Right atrium auricular region (tissue), 2 donors: ENCODE data around the gene MOV10L1. TPM values are rescaled to one million over a fixed set of nuclear protein-coding genes. Genes with fewer than 3 reads are reported as not detected.

Source experiments
- DNase-seq: peaks from one replicate; pipeline ENCODE4 v3.0.0-alpha.2; 2019; ENCODE audit warnings: low spot score
- H3K27ac ChIP-seq, 2 donors: fragments of 200-600 bp; sonication (generic); 1 replicate in 1 of 2; 2 replicates in 1 of 2; pipeline ENCODE4 v1.5.1; 2016 to 2019
- H3K27me3 ChIP-seq, 2 donors: fragments of 200-600 bp; sonication (generic); one replicate each; pipeline versions ENCODE4 v1.5.1 to v1.6.0; 2017 to 2019
- H3K36me3 ChIP-seq: fragments of 200-600 bp; sonication (generic); one replicate; pipeline ENCODE4 v1.5.1; 2016
- H3K4me1 ChIP-seq, 2 donors: fragments of 200-600 bp; sonication (generic); one replicate each; pipeline versions ENCODE4 v1.5.1 to v1.6.0; 2017 to 2019
- H3K4me3 ChIP-seq, 2 donors: fragments of 200-600 bp; sonication (generic); 1 replicate in 1 of 2; 2 replicates in 1 of 2; pipeline ENCODE4 v1.5.1; 2017 to 2019; ENCODE audit warnings: mild to moderate bottlenecking in 1 of 2, moderate library complexity in 1 of 2
- H3K9me3 ChIP-seq, 2 donors: fragments of 200-600 bp; sonication (generic); one replicate each; pipeline ENCODE4 v1.5.1; 2019
- CTCF ChIP-seq, 2 donors: fragments of 200-600 bp; sonication (generic); IDR thresholded peaks; one replicate each; pipeline ENCODE4 v1.5.1; 2019; ENCODE audit warnings: antibody characterized with exemption in 2 of 2
- total RNA-seq, 2 donors: library from RNA; depleted of rRNA; stranded (reverse); fragments of >200 nt; gene quantifications; one replicate each; pipeline ENCODE4 v1.1.0, GENCODE V29; 2016

Gene MOV10L1
- total RNA-seq, 2 donors from 2014 or later = 0.43 to 1.1 TPM

GRCh38 chr22:50194037-50194805, 104.4 kb downstream of the MOV10L1 start:
- H3K4me1 ChIP-seq = peaks cover 0 to 26% of the 10 kb centered on the region in 2 donors
- H3K36me3 ChIP-seq = peaks cover 45% of the 10 kb centered on the region
- no peaks in the 10 kb centered on the region for H3K27me3 ChIP-seq
- H3K4me3 ChIP-seq = no peak overlapping the region
- H3K9me3 ChIP-seq = no peaks in the 10 kb centered on the region
- no peak for TF ChIP-seq CTCF (IDR thresholded peaks at IDR 0.05)
- no peak for DNase-seq
- H3K27ac ChIP-seq = no peak overlapping the region

DNA sequence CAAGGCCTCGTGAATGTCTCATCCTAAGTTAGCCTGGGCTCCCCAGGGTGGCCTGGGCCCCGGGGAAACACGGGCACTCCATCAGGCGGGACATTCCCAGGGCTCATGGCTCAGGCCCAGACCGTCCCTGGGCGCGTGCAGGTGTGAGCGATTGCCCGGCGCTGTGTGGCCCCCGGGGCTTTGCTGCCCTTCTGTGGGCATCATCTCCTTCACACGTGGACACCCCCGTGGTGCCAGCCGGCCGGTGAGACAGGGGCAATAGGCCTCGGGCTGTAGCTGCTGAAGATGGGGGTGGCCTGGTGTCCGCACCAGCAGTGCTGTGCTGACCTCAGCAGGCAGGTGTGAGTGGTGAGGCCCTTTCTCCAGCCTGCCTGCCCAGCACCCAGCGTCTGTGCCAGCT, 106.5 kb downstream of the MOV10L1 start:
- no peaks in the 10 kb centered on the region for H3K9me3 ChIP-seq
- no peak overlapping the region for H3K4me3 ChIP-seq
- H3K27ac ChIP-seq = no peak overlapping the region
- no peaks in the 10 kb centered on the region for H3K27me3 ChIP-seq
- no peak for DNase-seq
- peaks cover 0 to 16% of the 10 kb centered on the region in 2 donors for H3K4me1 ChIP-seq
- TF ChIP-seq CTCF (IDR thresholded peaks at IDR 0.05) = no peak
- peaks cover 45% of the 10 kb centered on the region for H3K36me3 ChIP-seq

- no peak for TF ChIP-seq CTCF (IDR thresholded peaks at IDR 0.05)
- no peak overlapping the region for H3K4me3 ChIP-seq
- no peak overlapping the region for H3K27ac ChIP-seq
- peaks cover 0 to 17% of the 10 kb centered on the region in 2 donors for H3K4me1 ChIP-seq
- no peaks in the 10 kb centered on the region for H3K27me3 ChIP-seq
- peaks cover 45% of the 10 kb centered on the region for H3K36me3 ChIP-seq
- DNase-seq = no peak
- no peaks in the 10 kb centered on the region for H3K9me3 ChIP-seq
These were observed 107.4 kb downstream of the MOV10L1 start for GRCh38 chr22:50197000-50197800.

DNA sequence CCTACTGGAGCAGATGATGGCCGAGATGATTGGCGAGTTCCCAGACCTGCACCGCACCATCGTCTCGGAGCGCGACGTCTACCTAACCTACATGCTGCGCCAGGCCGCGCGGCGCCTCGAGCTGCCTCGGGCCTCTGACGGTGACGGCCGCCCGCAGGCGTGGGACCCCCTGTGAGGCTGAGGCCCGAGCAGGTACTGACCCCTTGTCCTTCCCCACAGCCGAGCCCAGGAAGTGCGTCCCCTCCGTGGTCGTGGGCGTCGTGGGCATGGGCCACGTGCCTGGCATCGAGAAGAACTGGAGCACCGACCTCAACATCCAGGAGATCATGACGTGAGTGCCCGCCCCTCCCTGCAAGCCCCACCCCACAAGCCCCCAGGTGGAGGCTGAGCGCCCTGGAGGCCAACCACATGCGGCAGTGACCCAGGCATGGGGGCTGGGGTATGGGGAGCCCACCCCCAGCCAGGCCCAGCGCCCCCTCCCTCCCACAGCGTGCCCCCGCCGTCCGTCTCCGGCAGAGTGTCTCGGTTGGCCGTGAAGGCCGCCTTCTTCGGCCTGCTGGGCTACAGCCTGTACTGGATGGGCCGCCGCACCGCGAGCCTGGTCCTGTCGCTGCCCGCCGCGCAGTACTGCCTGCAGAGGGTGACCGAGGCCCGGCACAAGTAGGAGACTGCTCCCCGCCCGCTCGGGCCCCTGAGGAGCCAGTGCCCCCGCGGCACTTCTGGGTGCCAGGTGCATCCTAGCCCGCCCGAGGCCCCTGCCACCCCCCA, 108.2 kb downstream of the MOV10L1 start:
- TF ChIP-seq CTCF (IDR thresholded peaks at IDR 0.05) = no peak
- H3K27me3 ChIP-seq = no peaks in the 10 kb centered on the region
- H3K36me3 ChIP-seq = peaks cover 45% of the 10 kb centered on the region
- H3K4me3 ChIP-seq = no peak overlapping the region
- DNase-seq = no peak
- no peak overlapping the region for H3K27ac ChIP-seq
- no peaks in the 10 kb centered on the region for H3K9me3 ChIP-seq
- peaks cover 0 to 19% of the 10 kb centered on the region in 2 donors for H3K4me1 ChIP-seq

- H3K36me3 ChIP-seq = peaks cover 39% of the 10 kb centered on the region
These were observed 108.8 kb downstream of the MOV10L1 start for GRCh38 chr22:50198624-50199017.

More at GRCh38 chr22:50198624-50199017, 108.8 kb downstream of the MOV10L1 start:
- peaks cover 0 to 19% of the 10 kb centered on the region in 2 donors for H3K4me1 ChIP-seq
- no peak for DNase-seq
- H3K27me3 ChIP-seq = no peaks in the 10 kb centered on the region
- H3K27ac ChIP-seq = no peak overlapping the region
- no peaks in the 10 kb centered on the region for H3K9me3 ChIP-seq
- no peak for TF ChIP-seq CTCF (IDR thresholded peaks at IDR 0.05)
- no peak overlapping the region for H3K4me3 ChIP-seq
